ENCODE results near the gene CD53. TPM values are rescaled to one million over a fixed set of nuclear protein-coding genes. Genes with fewer than 3 reads are reported as not detected.

Gene CD53
- total and polyA plus RNA-seq, 9 of the 15 experiments (the other 6 are each of a cell fraction or from before 2014, with no cell fraction given): 63.5 to 220 (median 131) TPM

GRCh38 chr1:110874324-110875215 lies 1.6 kb downstream of the CD53 start (continued):
- 0 out of 2 replicates have a peak, but pooled peaks have one; percentile 8 for TF ChIP-seq VEZF1 (CRISPR knock-in tag; IDR thresholded peaks at IDR 0.05)
- peak; percentile 12 for TF ChIP-seq TBP (optimal IDR thresholded peaks at IDR 0.05; ENCODE audit: low read depth, low read length)
- TF ChIP-seq NONO (IDR thresholded peaks at IDR 0.05; ENCODE audit: low read depth in 2 of 2, low read length in 1 of 2): no peak
- TF ChIP-seq HIVEP1 (CRISPR knock-in tag; IDR thresholded peaks at IDR 0.05): 0 out of 2 replicates have a peak, but pooled peaks have one; percentile 46
- TF ChIP-seq MYNN (IDR thresholded peaks at IDR 0.05): no peak
- TF ChIP-seq MYNN (CRISPR knock-in tag; IDR thresholded peaks at IDR 0.05): no peak
- no peak for TF ChIP-seq TCFL5 (CRISPR knock-in tag; conservative IDR thresholded peaks at IDR 0.05)
- no peak for TF ChIP-seq CHAMP1 (IDR thresholded peaks at IDR 0.05)
- TF ChIP-seq NFIX (CRISPR knock-in tag; IDR thresholded peaks at IDR 0.05; ENCODE audit: low read depth): no peak
- TF ChIP-seq RCOR1 (IDR thresholded peaks at IDR 0.05; ENCODE audit: borderline replicate concordance in 1 of 2, low read depth in 2 of 2, low read length in 2 of 2): 0 out of 4 replicates have a peak, but pooled peaks of 1 of the 2 experiments have one; percentile 14
- no peak for TF ChIP-seq HNRNPK (IDR thresholded peaks at IDR 0.05; ENCODE audit: low read depth, low read length, poor library complexity, severe bottlenecking)
- TF ChIP-seq CBFA2T3 (IDR thresholded peaks at IDR 0.05): 0 out of 2 replicates have a peak, but pooled peaks have one; percentile 13
- TF ChIP-seq ARID3B (CRISPR knock-in tag; IDR thresholded peaks at IDR 0.05; ENCODE audit: borderline replicate concordance): no peak
- TF ChIP-seq ZNF175 (CRISPR knock-in tag; IDR thresholded peaks at IDR 0.05; ENCODE audit: low read depth): 0 out of 2 replicates have a peak, but pooled peaks have one; percentile 45
- no peak for TF ChIP-seq TCF7L2 (IDR thresholded peaks at IDR 0.05; ENCODE audit: low read depth, low read length)
- TF ChIP-seq NR2F6 (CRISPR knock-in tag; IDR thresholded peaks at IDR 0.05): 0 out of 2 replicates have a peak, but pooled peaks have one; percentile 29
- no peak for TF ChIP-seq SNAPC5 (CRISPR knock-in tag; IDR thresholded peaks at IDR 0.05)
- TF ChIP-seq ZNF75A (CRISPR knock-in tag; IDR thresholded peaks at IDR 0.05): no peak
- no peak for TF ChIP-seq ETS1 (conservative IDR thresholded peaks at IDR 0.05; ENCODE audit: control insufficient read depth, low read depth, low read length)
- no peak for TF ChIP-seq SRF (CRISPR knock-in tag; IDR thresholded peaks at IDR 0.05)

Measured in K562 (cell line).